Stomach (tissue), 9 donors: ENCODE results near the gene TGFB1I1. TPM values are rescaled to one million over a fixed set of nuclear protein-coding genes. Genes with fewer than 3 reads are reported as not detected.

Source experiments
- DNase-seq, 2 donors: peaks; one replicate each; pipeline versions ENCODE4 v3.0.0 to v3.0.0-alpha.2; 2013 to 2019
- H3K27ac ChIP-seq, 5 donors: fragments of 200-600 bp in 4 of 5; sonication (generic) in 4 of 5; one replicate each; pipeline ENCODE4 v1.5.1; 2013 to 2019; ENCODE audit warnings: mild to moderate bottlenecking in 1 of 5, moderate library complexity in 1 of 5
- H3K27me3 ChIP-seq, 3 donors: fragments of 200-600 bp; sonication (generic); one replicate each; pipeline ENCODE4 v1.5.1; 2017 to 2019; ENCODE audit warnings: mixed run types in 1 of 3
- H3K36me3 ChIP-seq, 4 donors: fragments of 200-600 bp; sonication (generic); 1 replicate in 3 of 4; 2 replicates in 1 of 4; pipeline ENCODE4 v1.5.1; 2016 to 2019
- H3K4me1 ChIP-seq, 4 donors: fragments of 200-600 bp; sonication (generic); one replicate each; pipeline ENCODE4 v1.5.1; 2016 to 2019
- H3K4me3 ChIP-seq, 4 donors: fragments of 200-600 bp; sonication (generic) in 3 of 4; one replicate each; pipeline ENCODE4 v1.5.1; 2016 to 2019; ENCODE audit warnings: mild to moderate bottlenecking in 1 of 4
- H3K9me3 ChIP-seq, 4 donors: fragments of 200-600 bp; sonication (generic); one replicate each; pipeline ENCODE4 v1.5.1; 2016 to 2019
- EP300 ChIP-seq: sonication (generic); formaldehyde crosslinking; IDR thresholded peaks from one replicate; pipeline ENCODE4 v1.6.1; 2017; ENCODE audit warnings: antibody characterized with exemption
- POLR2A ChIP-seq, 4 donors: fragments of 450-650 bp; IDR thresholded peaks; one replicate each; pipeline ENCODE4 v1.6.1; 2016; ENCODE audit warnings: antibody characterized with exemption in 4 of 4, control low read depth in 2 of 4, mild to moderate bottlenecking in 1 of 4, moderate library complexity in 1 of 4
- POLR2AphosphoS5 ChIP-seq, 3 donors: sonication (generic); formaldehyde crosslinking; IDR thresholded peaks; one replicate each; pipeline ENCODE4 v1.6.1; 2016; ENCODE audit warnings: antibody characterized with exemption in 3 of 3
- WGBS, 5 donors: extraction: QIAGEN DNeasy Blood & Tissue Kit in 3 of 5; methylation state at CpG; one replicate each; pipeline versions ENCODE4 v1.1.5 to v1.1.7; 2013 to 2018; 5-methylcytosine and 5-hydroxymethylcytosine counted together
- intact Hi-C: fragments of 100-400 bp; cut with DNase I; formaldehyde crosslinking; loops from one replicate; pipeline ENCODE4 v1.15.1; 2023; ENCODE audit warnings: low total_unique reads
- polyA plus RNA-seq, 3 donors: library from polyadenylated mRNA; stranded (reverse); fragments of 200-250 nt; gene quantifications; one replicate each; pipeline ENCODE4 v1.2.3, GENCODE V29; 2013
- total RNA-seq, 5 donors: library from RNA; depleted of rRNA; stranded (reverse); fragments of >200 nt; gene quantifications; one replicate each; pipeline versions ENCODE4 v1.1.0 to v1.2.3, GENCODE V29; 2014 to 2016
- TF ChIP-seq, protein P1 (sequence below), 7 experiments: fragments of 450-650 bp in 4 of 7; fragments of 200-600 bp in 3 of 7; sonication (generic) in 3 of 7; IDR thresholded peaks; one replicate each; pipeline ENCODE4 v1.5.1; 2016 to 2019; ENCODE audit warnings: antibody characterized with exemption in 7 of 7, control low read depth in 2 of 7, mild to moderate bottlenecking in 1 of 7
- donor health status: healthy with polysubstance abuse.
- donor health status: Bipolar disorder and iron deficiency.
- donor health status: healthy.

The TGFB1I1 gene
- total and polyA plus RNA-seq, 8 donors = 36.0 to 84.0 (median 49.2) TPM

DNA sequence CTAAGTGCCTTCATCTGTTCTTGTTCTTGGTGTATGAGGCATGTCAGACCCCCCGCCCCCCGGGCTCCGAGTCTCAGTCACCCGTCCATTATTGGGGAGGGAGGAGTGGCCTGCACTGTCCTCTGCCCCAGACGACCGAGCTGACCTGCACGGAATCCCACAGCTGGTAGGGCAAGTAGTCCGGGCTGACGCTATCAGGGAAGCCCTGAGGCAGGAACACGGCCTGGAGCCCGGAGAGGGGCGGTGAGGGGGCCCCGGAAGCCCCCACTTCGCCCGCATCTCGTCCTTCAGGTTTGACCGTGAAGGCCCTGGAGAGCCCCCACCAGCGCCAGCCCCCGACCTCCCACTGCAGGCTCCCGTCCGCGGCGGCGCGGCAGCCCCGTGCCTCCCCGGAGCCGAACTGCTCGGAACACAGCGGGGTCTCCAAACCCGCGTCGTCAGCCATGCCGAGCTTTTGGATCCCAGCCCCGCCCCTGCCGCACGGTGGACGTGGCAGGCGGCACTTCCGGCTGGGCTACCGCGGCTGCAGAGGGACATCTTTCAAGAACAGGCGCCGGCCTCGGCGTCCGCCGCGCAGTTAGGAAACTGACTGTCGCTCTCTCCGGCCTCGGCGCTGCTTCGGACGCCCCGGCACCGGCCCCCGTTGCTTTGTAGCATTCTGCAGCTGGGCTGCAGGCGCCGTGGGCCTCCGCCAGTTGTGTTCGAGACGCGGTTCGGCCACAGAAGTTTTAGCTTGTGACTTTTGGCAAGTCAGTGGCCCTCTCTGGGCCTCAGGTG, 36.2 kb downstream of the TGFB1I1 start, which contains the start of gene RUSF1:
Gene RUSF1, minus strand, starts transcription at position 463 of the 777 bp plus-strand sequence. Its CDS starts 18 bp downstream, at position 445.
- Histone ChIP-seq H3K27ac (peak within 1 kb of the TSS; percentile 90 to 98 (median 93)), H3K9me3 (no peaks in the 10 kb centered on the region), H3K4me1 (peaks cover 17 to 46% (median 35%) of the 10 kb centered on the region in 4 donors), H3K36me3 (peaks cover 0 to 24% (median 15%) of the 10 kb centered on the region in 4 donors), H3K27me3 (no peaks in the 10 kb centered on the region), H3K4me3 (peak within 1 kb of the TSS; percentile 62 to 87 (median 82))
- intact Hi-C loops = no loop called here
- 0 to 1% (median 0%) methylated on average over 13 to 65 of the region's 65 CpGs for WGBS, 5 donors
- TF ChIP-seq POLR2AphosphoS5 (IDR thresholded peaks at IDR 0.05) (peak; percentile 95 to 99 (median 95)), EP300 (peak; percentile 6), POLR2A (IDR thresholded peaks at IDR 0.05) (no peak)
- TF ChIP-seq, protein P1, sequence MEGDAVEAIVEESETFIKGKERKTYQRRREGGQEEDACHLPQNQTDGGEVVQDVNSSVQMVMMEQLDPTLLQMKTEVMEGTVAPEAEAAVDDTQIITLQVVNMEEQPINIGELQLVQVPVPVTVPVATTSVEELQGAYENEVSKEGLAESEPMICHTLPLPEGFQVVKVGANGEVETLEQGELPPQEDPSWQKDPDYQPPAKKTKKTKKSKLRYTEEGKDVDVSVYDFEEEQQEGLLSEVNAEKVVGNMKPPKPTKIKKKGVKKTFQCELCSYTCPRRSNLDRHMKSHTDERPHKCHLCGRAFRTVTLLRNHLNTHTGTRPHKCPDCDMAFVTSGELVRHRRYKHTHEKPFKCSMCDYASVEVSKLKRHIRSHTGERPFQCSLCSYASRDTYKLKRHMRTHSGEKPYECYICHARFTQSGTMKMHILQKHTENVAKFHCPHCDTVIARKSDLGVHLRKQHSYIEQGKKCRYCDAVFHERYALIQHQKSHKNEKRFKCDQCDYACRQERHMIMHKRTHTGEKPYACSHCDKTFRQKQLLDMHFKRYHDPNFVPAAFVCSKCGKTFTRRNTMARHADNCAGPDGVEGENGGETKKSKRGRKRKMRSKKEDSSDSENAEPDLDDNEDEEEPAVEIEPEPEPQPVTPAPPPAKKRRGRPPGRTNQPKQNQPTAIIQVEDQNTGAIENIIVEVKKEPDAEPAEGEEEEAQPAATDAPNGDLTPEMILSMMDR (IDR thresholded peaks at IDR 0.05) = no peak
- peak; percentile 93 to 97 for DNase-seq

DNA sequence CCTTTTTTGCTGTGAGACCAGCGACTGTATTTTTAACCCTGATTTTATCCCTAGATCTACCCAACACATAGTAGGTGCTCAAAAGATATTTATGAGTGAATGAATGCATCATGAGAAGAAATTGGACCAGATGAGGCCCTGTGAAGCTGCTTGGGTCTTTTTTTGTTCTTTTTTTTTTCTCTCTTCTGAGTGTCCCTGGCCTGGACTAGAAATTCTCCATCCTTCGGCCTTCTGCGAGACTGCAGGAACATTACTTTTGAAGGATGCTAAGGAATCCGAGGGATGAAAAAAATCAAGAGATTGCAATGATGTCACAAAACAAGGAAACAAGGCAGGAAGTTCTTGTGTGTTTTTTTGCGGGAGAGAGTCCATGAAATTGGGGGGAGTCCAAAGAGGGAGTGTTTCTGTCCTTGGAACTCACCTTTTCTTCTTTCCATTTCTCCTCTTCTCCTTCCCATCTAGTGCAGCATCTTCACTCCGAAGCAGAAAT, 36.8 kb downstream of the TGFB1I1 start:
- peaks cover 17 to 46% (median 35%) of the 10 kb centered on the region in 4 donors for H3K4me1 ChIP-seq
- 10 to 14% (median 12%) methylated on average over 6 of the region's 6 CpGs for whole genome bisulfite sequencing, 5 donors
- H3K27ac ChIP-seq = peak overlapping the region; percentile 90 to 98 (median 93)
- peak in 1 of 2 donors; percentile 70 for DNase-seq
- peaks cover 0 to 24% (median 15%) of the 10 kb centered on the region in 4 donors for H3K36me3 ChIP-seq
- peak overlapping the region; percentile 62 to 87 (median 82) for H3K4me3 ChIP-seq
- intact Hi-C loops = no loop called here
- no peaks in the 10 kb centered on the region for H3K27me3 ChIP-seq
- H3K9me3 ChIP-seq = no peaks in the 10 kb centered on the region
- TF ChIP-seq POLR2A (IDR thresholded peaks at IDR 0.05) (no peak), EP300 (no peak), POLR2AphosphoS5 (IDR thresholded peaks at IDR 0.05) (no peak)
- TF ChIP-seq, protein P1 (IDR thresholded peaks at IDR 0.05) = no peak

DNA sequence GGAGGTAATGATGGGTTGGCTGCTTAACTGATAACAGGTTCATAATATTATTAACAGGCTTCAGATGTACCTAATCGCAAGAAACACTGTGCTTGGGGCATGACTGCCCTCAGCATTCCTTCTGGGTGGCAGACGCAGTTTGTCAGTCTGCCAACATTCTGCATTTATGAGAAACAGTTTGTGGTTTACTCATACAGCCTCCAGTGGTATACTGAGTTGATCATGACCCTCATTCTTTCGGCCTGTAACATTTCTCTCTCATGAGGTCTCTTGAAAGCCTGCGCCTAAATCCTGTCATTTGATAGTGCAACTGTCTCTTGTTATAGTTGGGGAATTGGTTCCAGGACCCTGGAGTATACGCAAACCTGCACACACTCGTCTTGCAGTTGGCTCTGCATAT, 41.2 kb downstream of the TGFB1I1 start:
- H3K9me3 ChIP-seq = no peaks in the 10 kb centered on the region
- no peak overlapping the region for H3K4me3 ChIP-seq
- WGBS, 5 donors = 69 to 76% (median 75%) methylated on average over 6 of the region's 6 CpGs

GRCh38 chr16:31513884-31514283, 41.9 kb downstream of the TGFB1I1 start:
- no peak for DNase-seq
- Histone ChIP-seq H3K9me3 (no peaks in the 10 kb centered on the region), H3K36me3 (no peaks in the 10 kb centered on the region), H3K27ac (no peak overlapping the region), H3K4me1 (peaks cover 8 to 16% (median 12%) of the 10 kb centered on the region in 4 donors), H3K27me3 (no peaks in the 10 kb centered on the region), H3K4me3 (no peak overlapping the region)
- intact Hi-C loops = no loop called here
- TF ChIP-seq, protein P1 (IDR thresholded peaks at IDR 0.05) = no peak
- TF ChIP-seq POLR2A (IDR thresholded peaks at IDR 0.05) (no peak), POLR2AphosphoS5 (IDR thresholded peaks at IDR 0.05) (no peak), EP300 (no peak)

More for the DNA sequence above, 41.2 kb downstream of the TGFB1I1 start:
- Histone ChIP-seq H3K27ac (no peak overlapping the region), H3K27me3 (no peaks in the 10 kb centered on the region), H3K36me3 (no peaks in the 10 kb centered on the region), H3K4me1 (peaks cover 8 to 18% (median 13%) of the 10 kb centered on the region in 4 donors)
- TF ChIP-seq POLR2A (IDR thresholded peaks at IDR 0.05) (no peak), EP300 (no peak), POLR2AphosphoS5 (IDR thresholded peaks at IDR 0.05) (no peak)
- TF ChIP-seq, protein P1 (IDR thresholded peaks at IDR 0.05) = no peak
- DNase-seq = no peak
- intact Hi-C loops = no loop called here
